SH-SY5Y (cell line): ENCODE data around the gene PHEX.

Experiments used
- GATA2 ChIP-seq: IDR thresholded peaks from 2 replicates; pipeline ENCODE4 v1.6.1; 2011; ENCODE audit warnings: mild to moderate bottlenecking, low read depth, low read length
- GATA3 ChIP-seq: IDR thresholded peaks from 2 replicates; pipeline ENCODE4 v1.6.1; 2011; ENCODE audit warnings: low read depth, mild to moderate bottlenecking, low read length, moderate library complexity

PHEX gene

DNA sequence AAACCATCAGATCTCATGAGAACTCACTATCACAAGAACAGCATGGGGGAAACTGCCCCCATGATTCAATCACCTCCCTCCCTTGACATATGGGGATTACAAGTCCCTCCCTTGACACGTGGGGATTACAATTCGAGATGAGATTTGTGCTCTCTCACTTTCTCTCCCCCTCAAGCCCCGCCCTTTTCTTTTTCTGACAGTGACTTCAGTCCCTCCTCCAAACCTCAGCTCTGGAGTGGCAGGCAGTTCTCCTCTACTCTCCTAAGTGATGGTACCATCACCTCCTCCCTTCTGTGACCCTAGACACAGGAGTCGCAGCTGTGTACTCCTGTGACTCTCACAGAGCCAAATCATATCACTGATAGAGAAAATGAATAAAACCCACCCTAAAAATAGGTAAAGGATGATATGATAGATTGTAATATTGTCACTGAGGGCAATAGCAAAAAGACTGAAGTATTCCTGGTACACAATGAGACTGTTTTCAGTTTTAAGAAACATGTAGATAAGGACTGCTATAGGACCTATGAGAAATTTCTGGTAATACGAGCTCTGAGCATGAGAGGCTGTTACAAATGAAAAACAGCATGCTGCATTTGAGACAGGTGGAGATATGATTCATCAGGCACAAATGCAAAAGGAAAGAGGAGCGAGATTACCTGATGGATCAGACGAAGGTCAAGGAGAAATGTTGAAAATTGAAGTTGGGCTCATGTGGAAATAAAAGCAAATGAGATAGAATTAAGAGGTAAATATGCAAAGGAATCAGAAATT, 139.3 kb downstream of the PHEX start:
- TF ChIP-seq GATA2 (no peak), GATA3 (no peak)

DNA sequence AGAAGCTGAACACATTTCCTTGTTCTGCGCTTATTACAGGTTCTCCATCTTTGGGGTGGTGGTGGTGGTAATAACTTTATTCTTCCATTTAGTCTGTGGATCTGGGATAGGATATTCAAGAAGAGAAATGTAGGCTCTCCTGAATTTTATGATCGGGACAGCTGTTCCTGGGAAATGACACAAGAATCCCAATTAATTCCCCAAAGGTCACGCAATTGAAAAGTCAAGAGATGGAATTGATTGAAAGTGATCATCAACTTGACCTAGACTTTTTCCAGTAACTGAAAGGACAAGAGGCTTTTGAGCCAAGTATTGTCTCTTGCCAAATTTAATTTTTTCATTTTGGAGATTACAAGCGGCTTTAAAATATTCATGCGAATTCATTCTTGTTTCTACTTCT, 141.8 kb downstream of the PHEX start:
- no peak for TF ChIP-seq GATA2

DNA sequence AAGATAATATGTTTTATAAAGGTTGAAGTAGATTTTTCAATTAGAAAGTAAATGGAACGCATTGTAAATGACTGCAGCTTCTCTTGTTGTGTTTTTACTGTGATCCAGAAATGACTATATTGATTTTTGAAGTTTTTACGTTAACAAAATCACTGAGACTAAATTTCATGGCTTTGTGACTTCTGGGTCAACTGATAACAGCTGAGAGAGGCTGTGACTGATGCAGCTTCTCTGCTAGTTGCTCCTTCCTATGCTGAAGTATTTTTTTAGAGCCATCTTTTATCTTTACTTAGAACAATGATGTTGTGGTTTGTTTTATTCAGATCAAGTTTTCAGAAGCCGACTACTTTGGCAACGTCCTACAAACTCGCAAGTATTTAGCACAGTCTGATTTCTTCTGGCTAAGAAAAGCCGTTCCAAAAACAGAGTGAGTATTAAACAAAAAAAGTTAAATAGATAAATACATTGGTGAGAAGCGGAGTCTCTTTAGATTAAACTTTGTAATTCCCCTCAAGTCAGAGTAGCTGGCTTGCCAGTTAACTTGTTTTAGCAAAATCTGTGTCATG, 145.9 kb downstream of the PHEX start:
- TF ChIP-seq GATA2, result no peak
- TF ChIP-seq GATA3, result no peak

DNA sequence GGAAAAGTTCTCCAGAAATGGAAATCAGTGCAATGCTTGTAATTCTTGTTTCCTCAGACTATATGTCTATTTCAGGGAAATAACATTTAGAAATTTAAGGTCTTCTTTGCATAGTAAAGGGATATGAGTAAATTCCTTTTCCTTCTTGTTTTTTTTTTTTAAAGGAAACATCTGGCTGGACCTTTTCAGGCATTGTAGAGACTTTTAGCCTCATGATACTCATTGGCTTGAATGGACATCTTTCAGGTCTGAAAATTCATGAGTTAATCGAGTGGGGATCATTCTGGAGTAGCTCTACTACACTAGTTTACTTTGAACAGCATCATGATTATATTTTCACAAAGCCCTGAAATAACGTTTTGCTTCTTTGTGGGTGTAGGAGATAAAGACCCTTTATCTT, 152.0 kb downstream of the PHEX start:
- TF ChIP-seq GATA2 (no peak), GATA3 (no peak)

GRCh38 chrX:22186165-22186564, 154.0 kb downstream of the PHEX start:
- TF ChIP-seq GATA3, result no peak
- no peak for TF ChIP-seq GATA2

DNA sequence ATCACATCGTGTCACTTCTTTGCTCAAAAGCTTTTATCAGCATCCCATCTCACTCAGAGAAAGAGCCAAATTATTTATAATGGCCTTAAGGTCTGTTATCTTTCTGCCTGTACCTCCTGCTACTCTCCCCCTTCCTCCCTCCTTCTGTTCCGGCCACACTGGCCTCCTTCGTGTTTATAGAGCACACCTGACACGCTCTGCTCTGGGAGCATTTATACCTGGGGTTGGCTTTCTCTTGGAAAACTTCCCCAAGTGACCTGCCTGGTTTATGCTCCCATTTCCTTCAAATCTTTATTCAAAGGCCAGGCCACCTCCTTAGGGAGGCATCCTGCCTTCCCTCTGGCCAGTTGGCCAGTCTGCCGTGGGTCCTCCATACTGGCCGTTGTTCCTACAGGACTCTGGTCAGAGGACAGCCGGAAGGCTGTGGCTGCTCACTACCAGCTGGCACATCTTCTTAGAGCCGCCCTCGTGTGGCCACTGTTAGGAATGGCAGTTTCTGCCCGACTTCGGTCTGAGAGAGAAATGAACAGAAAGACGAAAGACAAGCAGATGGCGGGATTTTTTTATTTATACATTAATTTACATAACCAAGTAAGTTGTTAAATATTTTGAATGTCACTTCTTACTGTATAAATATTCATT, 160.4 kb downstream of the PHEX start:
- TF ChIP-seq GATA3 (no peak), GATA2 (no peak)

DNA sequence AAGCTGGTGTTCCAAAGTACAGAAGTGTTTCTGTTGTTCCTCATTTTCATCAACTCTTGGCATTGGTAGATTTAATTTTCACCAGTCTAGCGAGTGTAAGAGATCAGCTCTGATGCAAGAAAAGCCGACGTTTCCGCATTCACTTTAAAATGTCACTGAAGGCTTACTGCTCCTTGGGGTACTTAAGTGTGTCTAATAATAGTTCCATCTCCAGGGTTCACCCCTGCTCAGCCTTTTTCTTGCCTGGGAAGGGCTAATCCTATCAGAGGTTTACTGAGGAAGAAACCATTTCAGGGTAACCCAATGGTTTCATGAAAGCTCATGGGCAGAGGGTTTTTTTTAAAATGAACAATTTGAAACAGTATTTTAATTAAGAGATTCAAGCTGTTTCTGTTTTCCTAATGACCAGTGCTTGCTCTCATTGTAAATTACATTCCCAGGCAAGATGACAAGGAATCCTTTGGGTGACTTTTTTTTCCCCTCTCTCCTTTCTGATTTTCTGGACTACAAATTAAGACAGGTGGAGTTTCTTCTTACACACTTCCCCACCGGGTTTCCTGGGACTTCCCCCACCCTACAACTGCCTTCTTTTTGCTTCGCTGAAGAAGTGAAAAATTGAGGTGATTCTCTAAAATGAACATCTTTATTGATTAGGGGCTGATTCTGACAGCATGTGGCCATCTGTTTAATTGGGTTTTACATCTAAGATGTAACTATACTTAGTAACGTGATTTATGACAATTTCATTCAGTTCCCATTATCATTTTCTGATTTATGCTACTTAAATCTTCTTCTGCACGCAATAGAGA, 161.9 kb downstream of the PHEX start:
- no peak for TF ChIP-seq GATA2

DNA sequence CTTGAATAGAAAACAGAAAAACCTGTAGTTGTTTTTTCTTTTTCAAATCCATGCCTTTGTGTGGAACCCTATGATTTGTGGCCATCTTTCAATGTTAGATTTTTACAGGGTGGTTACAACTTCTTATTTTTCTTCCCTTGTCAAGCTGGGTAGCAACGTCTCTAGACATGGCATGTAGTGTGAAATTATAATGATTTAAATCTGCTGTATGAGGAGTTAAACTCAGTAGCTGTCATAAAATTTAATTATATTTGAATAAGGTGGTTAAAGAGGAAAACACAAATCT, 162.5 kb downstream of the PHEX start:
- TF ChIP-seq GATA2 (no peak), GATA3 (no peak)

- TF ChIP-seq GATA3 (no peak), GATA2 (no peak)
These were observed 164.0 kb downstream of the PHEX start for GRCh38 chrX:22196149-22196548.

- TF ChIP-seq GATA3, result no peak
- no peak for TF ChIP-seq GATA2
These were observed 170.1 kb downstream of the PHEX start for GRCh38 chrX:22202251-22202650.

DNA sequence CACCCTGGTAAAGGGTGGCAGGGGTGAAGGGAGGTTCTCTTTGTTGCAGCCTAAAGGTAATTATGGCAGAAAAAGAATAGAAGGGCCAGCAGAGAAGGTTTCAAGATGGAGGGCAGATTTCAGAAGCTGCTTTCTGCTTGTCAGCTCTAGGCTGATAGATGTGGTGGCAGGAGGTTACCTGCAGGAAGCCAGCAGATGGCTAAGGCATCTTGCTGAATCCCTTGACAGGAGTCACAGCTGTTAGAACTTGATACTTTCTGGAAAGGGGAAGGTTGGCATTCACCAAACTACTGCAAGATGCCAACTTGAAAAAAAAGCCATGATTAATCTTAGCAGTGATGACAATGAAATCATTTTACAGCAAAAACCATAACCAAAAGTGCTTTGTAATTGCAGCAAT, 171.1 kb downstream of the PHEX start:
- TF ChIP-seq GATA3, result no peak

DNA sequence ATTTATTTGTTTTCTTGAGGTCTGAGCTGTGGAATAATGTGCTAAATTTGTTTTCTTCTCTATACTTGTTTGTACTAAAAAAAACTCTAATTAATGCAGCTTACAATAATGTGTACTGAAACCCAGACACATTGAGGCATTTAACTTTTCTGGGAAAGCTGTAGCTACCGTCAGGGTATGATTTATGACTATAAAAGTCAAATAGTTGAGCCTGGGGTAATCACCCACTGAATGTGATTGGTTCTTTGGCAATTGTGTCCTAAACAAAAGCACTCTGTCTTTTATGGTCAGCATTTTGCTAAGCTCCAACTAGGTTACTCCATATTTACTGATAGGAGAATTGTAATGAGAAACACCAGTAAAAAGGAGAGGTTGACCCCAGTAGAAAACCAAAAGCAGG, 174.7 kb downstream of the PHEX start:
- no peak for TF ChIP-seq GATA3
- TF ChIP-seq GATA2, result no peak

- TF ChIP-seq GATA2 (no peak), GATA3 (no peak)
These were observed 188.8 kb downstream of the PHEX start for GRCh38 chrX:22220941-22221340.

GRCh38 chrX:22234380-22234779, 202.3 kb downstream of the PHEX start:
- TF ChIP-seq GATA2 (no peak), GATA3 (no peak)

- no peak for TF ChIP-seq GATA2
- TF ChIP-seq GATA3, result no peak
These were observed 205.4 kb downstream of the PHEX start for GRCh38 chrX:22237479-22237878.
